Hepatocyte (in vitro differentiated cells): ENCODE measurements around the gene NLRP10.

Experiments used
- CTCF ChIP-seq: fragments of 200-600 bp; sonication (generic); IDR thresholded peaks from 2 replicates; pipeline ENCODE4 v1.5.1; 2016; ENCODE audit warnings: antibody characterized with exemption, mild to moderate bottlenecking; ENCODE audit not compliant: poor library complexity
- EZH2 ChIP-seq: fragments of 200-600 bp; sonication (generic); IDR thresholded peaks from 2 replicates; pipeline ENCODE4 v1.6.1; 2016; ENCODE audit warnings: antibody characterized with exemption, mild to moderate bottlenecking, borderline replicate concordance
- EZH2phosphoT487 ChIP-seq: fragments of 200-600 bp; sonication (generic); IDR thresholded peaks from one replicate; pipeline ENCODE4 v1.6.1; 2018; ENCODE audit warnings: antibody characterized with exemption, mild to moderate bottlenecking, low read depth, moderate library complexity; ENCODE audit not compliant: unreplicated experiment, severe bottlenecking

- TF ChIP-seq CTCF (no peak), EZH2 (no peak), EZH2phosphoT487 (no peak)
These were observed 46.1 kb upstream of the NLRP10 start for GRCh38 chr11:8011371-8011770.
